Measurements from ENCODE around the gene TRIAP1. TPM values are rescaled to one million over a fixed set of nuclear protein-coding genes. Genes with fewer than 3 reads are reported as not detected.
A peak's percentile ranks its signal among the peaks of the same experiment; 100 is the strongest.
"Not testable (repeated sequence)": the region's sequence is repeated elsewhere in the genome, so short reads cannot be mapped to it uniquely, and the experiment has no call there.

TRIAP1 gene
- 61.3 TPM for polyA plus RNA-seq (2012; ENCODE audit: insufficient read depth, insufficient read length)

DNA sequence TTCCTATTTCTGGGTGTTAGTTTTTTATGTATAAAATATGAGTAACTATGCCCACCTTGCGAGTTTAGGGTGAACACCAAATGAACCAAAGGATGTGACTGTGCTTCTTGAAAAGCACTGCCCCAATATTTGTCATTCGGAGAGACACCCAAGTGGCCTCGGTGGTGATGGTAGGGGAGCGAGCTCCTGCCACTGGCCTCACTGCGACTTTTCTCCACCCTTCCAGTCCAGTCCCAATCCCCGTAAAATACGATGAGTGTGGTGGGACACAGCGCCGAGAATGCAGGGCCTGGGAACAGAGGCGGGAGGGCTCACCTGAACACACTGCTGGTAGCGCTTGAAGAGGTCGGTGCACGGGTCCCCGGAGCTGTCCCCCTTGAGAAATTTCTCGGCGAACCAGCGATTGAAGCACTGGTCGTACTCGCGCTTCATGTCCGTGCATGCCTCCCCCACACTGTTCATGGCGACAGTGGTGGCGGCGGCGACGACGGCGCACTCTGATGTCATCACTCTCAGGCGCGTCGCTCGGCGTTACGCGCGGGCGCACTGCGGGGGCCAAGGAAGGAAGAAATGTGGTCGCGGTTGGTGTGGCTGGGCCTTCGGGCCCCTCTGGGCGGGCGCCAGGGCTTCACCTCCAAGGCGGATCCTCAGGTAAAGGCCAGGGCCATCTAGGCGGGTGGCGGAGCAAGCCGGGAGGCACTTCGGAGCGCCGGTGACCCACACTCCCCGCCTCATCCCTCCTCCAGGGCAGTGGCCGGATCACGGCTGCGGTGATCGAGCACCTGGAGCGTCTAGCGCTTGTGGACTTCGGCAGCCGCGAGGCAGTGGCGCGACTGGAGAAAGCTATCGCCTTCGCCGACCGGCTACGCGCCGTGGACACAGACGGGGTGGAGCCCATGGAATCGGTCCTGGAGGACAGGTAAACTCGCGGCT, at the start of gene TRIAP1, which contains the start of gene GATC:
Gene TRIAP1 (minus strand): TSS at position 474 of the 933 bp plus-strand sequence. CDS start 12 bp downstream, at position 462.
Gene GATC (plus strand): TSS at position 534 of the 933 bp plus-strand sequence. CDS start 37 bp downstream, at position 571.
- peak within 1 kb of the TSS; percentile 98 for H3K4me3 ChIP-seq (ENCODE audit: low read length)
- DNase-seq (ENCODE audit: low read depth, low spot score), result peak; percentile 73

DNA sequence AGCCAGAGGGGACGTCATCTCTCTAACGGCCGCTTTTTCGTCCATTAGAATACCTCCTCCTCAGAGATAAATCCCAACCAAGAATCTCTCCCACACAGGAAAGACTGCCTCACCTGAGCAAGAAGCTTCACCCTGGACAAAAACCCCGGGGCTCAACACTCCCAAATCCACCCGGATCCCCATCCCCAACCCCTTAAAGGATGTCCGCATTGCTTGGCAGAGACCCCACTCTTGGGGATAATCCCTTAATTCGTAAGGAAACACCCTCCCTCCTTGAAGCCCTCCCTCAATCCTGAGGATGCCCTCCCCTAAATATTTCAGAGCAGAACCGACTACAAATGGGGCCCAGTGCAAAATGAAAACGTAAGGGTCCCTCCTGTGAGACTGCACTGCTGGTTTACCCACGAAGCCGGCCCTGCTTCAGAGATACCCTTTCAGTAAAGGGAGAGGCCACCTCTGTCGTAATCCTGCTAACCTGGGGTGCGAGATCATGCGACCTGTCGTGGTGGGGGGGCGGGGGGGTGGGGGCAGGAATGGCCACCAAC, 49.1 kb upstream of the TRIAP1 start:
- peak overlapping the region; percentile 89 for H3K4me3 ChIP-seq (ENCODE audit: low read length)
- DNase-seq (ENCODE audit: low read depth, low spot score), result no peak

DNA sequence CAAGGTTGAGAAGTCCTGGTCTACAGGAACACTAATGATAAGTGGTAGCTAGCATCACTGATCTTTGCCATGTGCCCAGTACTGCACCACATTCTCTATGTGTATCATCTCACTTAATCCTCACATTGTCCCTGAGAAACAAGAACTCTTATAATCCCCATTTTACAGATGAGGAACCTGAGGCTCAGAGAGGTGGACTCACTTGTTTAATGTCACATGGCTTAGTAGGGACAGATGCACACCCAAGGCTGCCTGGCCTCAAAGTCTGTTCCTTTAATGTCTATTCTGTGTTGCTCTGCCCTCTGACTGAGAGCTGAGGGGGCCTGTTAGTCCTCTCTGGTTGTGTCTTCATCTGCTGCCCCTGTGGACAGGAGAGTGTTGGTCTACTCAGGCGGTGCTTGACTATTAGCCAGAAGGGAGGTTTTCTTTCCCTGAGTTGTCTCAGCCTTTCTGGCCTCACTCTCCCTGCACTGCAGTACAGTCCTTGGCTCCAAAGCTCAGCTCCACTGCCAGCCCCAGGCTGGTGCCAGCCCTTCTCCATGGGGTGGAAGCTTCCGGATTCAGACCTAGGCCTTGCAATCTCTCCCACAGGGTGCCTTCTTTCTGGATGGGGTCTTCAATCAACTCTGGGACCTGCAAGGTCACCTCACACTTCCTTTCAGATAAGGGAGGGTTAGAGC, 44.8 kb upstream of the TRIAP1 start:
- H3K4me3 ChIP-seq (ENCODE audit: low read length), result no peak overlapping the region
- DNase-seq (ENCODE audit: low read depth, low spot score), result no peak

DNA sequence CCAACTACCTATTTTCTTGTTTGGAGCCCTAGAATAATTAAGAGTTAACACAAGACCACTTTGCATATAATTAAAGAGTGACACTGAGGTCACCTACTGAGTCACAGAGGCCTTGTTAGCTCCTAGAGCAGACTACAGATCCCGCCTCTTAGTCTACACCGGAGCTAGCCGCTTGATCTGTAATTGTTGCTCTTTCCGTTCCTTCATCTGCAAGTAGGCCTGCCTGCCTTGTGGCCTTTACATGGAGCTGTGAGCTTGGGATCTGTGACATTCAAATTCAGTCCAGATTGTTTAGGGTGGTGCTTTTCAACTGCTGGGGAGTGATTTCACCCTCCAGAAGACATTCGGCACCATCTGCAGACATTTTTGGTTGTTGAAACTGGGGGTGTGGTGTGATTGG, 44.1 kb upstream of the TRIAP1 start:
- no peak for DNase-seq (ENCODE audit: low read depth, low spot score)

DNA sequence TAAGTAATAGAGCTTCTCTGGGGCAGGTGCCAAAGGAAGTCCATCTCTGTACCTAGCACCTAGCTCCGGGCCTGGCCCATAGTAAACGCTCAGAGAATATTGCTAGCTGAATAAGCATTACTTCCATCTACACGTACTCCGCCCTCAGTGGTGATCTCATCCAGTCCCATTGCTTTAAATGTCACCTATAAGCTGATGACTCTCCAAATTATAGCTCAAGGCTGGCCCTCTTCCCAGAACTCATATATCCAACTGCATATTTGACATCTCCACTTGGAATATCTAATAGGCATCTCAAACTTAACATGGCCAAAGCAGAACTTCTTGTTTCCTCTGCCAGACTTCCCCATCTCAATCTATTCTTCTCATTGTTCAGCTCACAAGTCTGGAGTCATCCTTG, 42.8 kb upstream of the TRIAP1 start:
- DNase-seq (ENCODE audit: low read depth, low spot score), result no peak
- no peak overlapping the region for H3K4me3 ChIP-seq (ENCODE audit: low read length)

More for the DNA sequence above, 44.1 kb upstream of the TRIAP1 start:
- no peak overlapping the region for H3K4me3 ChIP-seq (ENCODE audit: low read length)

DNA sequence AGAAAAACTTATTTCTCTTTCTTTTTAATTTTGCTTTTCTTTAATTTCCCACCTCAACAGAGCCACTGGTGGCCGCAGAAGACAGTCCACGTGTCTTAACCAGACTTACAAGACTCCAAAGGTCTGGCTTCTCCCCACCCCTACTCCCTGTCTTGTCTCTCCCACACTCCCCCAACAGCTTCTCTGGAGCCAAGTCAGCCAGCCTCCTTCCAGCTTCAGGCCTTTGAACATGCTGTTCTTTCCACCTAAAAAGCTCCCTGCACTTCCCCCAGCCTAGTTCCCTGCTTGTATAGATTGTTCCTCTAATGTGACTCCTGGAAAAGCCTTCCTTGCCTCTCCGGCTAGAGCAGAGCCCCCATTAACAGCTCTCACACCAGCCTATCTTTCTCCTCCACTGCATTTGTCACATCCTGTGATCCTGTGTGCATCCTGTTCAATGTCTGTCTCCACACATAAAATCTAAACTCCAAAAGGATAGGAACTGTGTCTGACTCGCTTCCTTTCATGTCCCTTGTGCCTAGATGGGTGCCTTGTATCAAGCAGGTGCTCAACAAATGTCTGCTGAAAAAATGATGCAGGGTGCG, 42.0 kb upstream of the TRIAP1 start:
- no peak overlapping the region for H3K4me3 ChIP-seq (ENCODE audit: low read length)
- no peak for DNase-seq (ENCODE audit: low read depth, low spot score)

DNA sequence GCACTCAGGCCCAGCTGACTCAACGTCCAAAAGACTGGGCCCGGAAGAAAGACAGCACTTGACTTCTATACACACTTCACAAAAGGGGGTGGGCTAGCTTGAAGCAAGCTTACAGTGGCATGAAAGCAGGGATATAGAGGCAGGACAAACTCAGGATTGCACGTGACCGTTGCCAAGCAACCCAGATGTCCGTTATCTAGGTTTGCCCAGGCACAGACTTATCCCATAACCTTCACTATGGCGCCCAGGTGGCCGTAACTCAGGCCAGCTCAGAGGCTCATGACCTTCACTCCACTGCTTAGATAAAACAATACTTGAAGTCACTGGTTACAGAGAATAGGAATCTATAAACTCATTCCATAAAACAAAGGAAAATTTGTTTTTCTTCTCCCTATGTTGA, 41.4 kb upstream of the TRIAP1 start:
- H3K4me3 ChIP-seq (ENCODE audit: low read length); DNase-seq (ENCODE audit: low read depth, low spot score): not testable (repeated sequence)

DNA sequence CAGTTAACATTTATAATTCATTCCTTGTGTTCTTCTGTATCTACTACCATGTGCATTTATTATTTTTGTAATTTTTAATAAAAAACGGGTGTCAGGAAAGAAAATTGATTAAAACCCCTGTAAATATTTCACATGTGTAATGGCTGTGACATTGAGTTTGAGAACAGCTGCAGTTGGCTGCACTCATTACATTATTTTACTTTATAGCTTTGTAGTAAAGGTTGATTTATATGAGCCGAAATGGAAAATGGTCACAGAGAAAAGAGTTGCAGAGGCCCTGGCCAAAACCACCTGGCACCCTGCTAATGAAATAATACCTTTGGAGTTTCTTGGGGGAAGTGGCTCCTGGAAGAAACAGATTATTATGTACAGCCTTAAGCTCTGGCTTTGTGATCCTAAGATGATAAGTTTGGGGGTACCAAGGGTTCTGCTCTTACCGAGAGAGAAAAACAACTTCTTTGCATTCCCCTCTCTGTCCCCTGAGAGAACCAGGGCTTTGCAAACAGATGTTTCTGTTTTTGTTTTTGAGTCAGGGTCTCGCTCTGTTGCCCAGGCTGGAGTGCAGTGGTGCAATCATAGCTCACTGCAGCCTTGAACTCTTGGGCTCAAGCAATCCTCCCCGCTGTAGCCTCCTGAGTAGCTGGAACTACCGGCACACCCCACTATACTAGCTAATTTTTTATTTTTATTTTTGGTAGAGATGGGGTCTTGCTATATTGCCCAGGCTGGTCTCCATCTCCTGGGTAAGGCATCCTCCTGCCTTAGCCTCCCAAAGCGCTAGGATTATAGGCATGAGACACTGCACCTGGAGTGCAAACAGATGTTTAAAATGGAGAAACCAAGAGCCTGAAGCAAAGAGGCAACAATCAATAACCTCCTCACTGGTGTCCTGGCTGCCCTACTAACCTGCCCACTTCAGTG, 40.0 kb upstream of the TRIAP1 start:
- DNase-seq (ENCODE audit: low read depth, low spot score), result no peak
- H3K4me3 ChIP-seq (ENCODE audit: low read length), result no peak overlapping the region

DNA sequence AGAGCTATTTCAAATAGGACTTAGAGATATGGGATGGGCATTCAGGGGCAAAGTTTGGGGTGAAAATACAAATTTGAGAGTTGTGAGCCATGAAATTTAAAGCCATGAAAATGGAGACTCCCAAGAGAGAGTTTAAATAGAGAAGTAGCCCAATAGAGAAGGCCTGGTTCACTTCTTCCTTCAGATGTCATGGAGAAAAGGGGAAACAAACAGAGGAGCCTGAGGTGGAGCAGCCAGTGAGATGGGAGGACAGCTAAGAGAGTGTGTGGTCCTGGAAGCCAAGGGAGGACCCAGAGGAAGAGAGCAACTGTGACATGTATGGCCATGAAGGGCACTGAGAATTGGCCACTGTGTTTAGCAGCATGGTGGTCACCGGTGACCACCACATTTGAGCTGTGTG, 37.4 kb upstream of the TRIAP1 start:
- DNase-seq (ENCODE audit: low read depth, low spot score), result no peak
- no peak overlapping the region for H3K4me3 ChIP-seq (ENCODE audit: low read length)

DNA sequence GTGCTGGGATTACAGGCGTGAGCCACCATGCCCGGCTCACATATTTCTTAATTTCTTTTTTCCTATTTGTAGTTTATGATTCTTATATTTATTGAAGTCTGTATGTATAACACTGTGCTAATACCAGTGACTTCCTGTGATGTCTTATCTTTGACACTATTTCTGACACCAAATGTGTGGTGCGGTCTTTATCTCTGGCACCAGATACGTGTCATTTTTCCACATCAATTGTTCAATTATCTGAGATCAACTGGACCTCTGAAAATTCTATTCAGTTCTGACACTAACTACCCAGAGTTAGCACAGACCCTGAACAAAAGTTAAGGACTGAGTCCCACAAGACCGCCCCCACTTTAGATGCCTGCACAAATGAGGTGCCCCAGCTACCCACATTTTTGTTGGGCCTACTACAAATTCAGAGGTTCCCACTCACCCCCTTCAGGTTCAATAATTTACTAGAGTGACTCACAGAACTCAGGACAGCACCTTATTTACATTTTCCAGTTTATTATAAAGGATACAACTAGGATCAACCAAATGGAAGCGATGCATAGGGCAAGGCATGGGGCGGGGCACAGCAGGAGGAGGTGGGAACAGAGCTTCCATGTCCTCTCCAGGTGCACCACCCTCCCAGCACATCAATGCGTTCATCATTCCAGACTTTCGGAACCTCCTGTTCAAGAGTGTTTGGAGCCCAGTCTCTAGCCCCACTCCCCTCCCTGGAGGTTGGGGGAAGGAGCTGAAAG, 35.0 kb upstream of the TRIAP1 start:
- H3K4me3 ChIP-seq (ENCODE audit: low read length), result no peak overlapping the region
- DNase-seq (ENCODE audit: low read depth, low spot score), result peak; percentile 67

DNA sequence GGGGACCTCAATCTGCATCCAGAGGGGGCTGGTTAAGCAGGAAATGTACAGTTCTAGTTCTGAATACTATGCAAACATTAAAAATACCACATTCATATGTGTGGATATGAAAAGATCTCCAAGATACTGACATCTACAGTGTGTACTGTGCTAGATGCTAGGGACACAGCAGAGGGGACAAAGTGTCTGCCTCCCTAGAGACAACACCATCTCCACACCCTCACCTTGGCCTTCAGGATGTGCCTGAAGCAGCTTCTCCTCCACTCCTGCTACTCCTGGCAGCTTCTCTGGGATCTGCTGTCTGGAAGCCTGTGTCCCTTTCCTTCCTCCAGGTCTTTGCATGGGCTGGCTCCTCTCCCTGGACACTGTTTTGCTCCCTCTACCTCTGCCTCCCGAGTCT, 34.0 kb upstream of the TRIAP1 start:
- no peak for DNase-seq (ENCODE audit: low read depth, low spot score)
- no peak overlapping the region for H3K4me3 ChIP-seq (ENCODE audit: low read length)

DNA sequence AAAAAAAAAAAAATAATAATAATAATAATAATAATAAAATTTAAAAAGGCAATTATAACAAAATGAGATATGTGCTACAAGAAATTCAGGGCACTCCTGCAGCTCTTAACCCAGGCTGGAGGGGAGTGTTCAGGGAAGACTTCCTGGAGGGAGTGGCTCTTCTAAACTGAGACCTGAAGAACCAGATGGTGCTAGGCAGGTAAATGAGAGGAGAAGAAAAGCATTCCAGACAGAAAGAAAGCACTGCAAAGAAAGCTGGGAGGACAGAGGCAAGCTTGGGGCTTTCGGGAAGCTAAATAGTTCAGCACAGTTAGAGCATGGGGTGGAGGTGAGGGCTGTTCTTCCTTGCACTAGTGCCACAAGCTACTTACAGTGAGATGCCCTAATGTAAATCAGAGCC, 33.3 kb upstream of the TRIAP1 start:
- no peak overlapping the region for H3K4me3 ChIP-seq (ENCODE audit: low read length)
- no peak for DNase-seq (ENCODE audit: low read depth, low spot score)

DNA sequence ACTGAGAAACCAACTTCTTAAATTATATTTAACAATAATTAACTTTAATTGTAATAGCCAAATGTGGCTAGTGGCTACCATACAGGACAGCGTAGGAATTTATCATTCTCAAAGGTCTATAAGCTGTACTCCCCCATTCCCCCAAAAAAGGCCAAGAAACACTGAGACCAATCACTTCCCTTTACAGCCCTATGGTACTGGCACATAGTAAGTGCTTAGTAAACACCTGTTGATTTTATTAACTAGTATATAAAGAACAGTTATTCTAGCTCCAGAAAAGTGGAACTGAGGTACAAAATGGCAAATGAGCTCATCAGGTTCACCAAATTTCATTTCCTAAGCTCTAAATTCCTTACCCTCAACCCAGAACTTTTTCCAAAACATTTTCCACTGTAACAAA, 29.5 kb upstream of the TRIAP1 start:
- no peak overlapping the region for H3K4me3 ChIP-seq (ENCODE audit: low read length)
- DNase-seq (ENCODE audit: low read depth, low spot score), result no peak

DNA sequence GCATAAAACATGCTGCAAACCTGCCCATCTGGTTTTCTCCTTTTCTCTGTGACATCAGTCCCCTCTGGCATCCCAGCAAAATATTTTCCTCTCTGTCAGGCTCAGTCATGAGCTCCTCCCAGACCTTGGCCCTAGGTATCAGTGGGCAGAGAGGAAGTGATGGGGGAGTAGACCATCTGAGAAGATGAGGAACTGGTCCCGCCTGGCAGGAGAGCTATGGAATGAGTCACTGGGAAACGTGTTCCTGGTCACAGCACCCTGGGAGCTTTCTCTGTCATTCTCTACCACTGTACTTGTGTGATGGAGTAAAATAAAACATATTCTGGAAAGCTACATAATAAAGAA, 28.4 kb upstream of the TRIAP1 start:
- DNase-seq (ENCODE audit: low read depth, low spot score), result no peak
- no peak overlapping the region for H3K4me3 ChIP-seq (ENCODE audit: low read length)

DNA sequence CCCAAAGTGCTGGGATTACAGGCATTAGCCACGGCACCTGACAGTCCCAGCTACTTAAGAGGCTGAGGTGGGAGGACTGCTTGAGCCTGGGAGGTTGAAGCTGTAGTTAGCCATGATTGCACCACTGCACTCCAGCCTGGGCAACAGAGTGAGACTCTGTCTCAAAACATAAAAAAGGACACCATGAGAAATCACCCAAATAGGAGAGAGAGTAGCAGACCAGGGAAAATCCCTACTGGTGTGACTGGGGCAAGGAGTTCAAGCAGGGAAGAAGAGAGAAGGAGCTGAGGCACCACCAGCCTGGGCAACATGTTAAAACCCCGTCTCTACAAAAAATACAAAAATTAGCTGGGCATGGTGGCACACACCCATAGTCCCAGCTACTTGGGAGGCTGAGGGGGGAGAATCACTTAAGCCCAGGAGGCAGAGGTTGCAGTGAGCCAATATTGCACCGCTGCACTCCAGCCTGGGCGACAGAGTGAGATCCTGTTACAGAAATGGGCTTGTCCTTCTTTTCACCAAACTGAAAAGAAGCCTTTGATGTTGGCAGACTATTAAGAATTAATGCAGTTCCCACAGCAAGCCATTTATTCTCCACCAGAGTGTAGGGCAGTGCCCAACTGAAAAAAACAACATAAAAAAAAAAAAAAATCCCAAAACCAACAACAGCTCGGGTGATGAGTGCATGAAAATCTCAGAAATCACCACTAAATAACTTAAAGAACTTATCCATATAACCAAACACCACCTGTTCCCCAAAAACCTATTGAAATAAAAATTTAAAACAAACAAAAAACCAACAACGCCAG, 27.8 kb upstream of the TRIAP1 start:
- no peak overlapping the region for H3K4me3 ChIP-seq (ENCODE audit: low read length)
- DNase-seq (ENCODE audit: low read depth, low spot score), result no peak

DNA sequence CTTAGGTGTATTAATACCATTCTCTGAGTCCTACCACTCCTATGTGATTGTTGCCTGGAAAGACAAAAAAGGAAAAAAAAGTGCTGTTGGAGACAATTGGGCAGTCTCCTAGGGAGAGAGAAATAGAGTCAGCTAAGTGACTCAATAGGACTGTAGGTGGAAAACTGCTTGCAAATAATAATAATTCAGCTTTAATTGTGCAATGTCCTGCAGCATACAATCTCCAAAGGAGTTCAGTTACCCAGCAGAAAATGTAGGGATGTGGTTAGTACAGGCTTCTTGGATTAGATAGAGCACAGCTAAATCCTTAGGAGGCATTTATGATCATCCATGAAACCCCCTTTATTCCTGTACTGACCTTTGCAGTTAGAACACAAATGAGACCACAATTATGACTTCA, 26.3 kb upstream of the TRIAP1 start:
- H3K4me3 ChIP-seq (ENCODE audit: low read length), result no peak overlapping the region
- DNase-seq (ENCODE audit: low read depth, low spot score), result no peak

DNA sequence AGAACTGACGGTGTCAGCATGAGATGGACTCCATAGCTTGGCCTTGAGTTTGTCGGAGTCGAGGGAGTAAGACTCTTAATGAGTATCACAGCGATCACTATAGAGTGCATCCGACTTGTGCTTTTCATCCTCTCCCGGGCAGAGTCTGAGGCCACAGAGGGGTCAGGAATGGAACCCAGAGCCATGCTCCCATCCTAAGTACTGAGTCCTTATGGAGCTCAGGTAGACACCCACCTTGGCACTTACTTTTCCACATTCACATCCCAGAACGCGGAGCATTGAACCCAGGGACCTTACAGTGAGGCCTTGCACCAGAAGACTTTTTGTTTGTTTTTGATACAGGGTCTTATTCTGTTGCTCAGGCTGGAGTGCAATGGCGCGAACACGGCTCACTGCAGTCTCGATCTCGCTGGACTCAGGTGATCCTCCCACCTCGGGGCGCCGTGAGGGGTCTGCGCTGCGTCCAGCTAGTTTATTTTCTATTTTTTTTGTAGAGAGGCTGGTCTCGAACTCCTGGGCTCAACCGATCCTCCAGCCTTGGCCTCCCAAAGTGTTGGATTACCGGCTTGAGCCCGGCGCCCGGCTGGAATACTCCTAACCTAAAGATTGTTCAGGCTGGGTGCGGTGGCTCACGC, 24.1 kb upstream of the TRIAP1 start:
- DNase-seq (ENCODE audit: low read depth, low spot score), result no peak
- H3K4me3 ChIP-seq (ENCODE audit: low read length), result peak overlapping the region; percentile 89
